GM21619 (cell line): ENCODE results near the gene MYH7.

Experiments
- ATAC-seq: cut with Tn5 transposase; IDR thresholded peaks from one replicate; pipeline ENCODE4 v1.9.1; 2021; ENCODE audit not compliant: unreplicated experiment

Gene MYH7

DNA sequence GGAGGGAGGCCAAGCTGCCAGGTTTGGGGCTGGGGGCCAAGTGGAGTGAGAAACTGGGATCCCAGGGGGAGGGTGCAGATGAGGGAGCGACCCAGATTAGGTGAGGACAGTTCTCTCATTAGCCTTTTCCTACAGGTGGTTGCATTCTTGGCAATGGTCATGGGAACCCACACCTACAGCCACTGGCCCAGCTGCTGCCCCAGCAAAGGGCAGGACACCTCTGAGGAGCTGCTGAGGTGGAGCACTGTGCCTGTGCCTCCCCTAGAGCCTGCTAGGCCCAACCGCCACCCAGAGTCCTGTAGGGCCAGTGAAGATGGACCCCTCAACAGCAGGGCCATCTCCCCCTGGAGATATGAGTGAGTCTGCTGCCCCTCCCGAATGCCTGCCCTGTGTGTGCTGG lies 62.4 kb downstream of the MYH7 start:
- no peak for ATAC-seq

- ATAC-seq, result no peak
Observed at GRCh38 chr14:23372509-23372908, 63.0 kb downstream of the MYH7 start, which contains the start of gene IL25. IL25 (plus strand) TSS chr14:23372809.

DNA sequence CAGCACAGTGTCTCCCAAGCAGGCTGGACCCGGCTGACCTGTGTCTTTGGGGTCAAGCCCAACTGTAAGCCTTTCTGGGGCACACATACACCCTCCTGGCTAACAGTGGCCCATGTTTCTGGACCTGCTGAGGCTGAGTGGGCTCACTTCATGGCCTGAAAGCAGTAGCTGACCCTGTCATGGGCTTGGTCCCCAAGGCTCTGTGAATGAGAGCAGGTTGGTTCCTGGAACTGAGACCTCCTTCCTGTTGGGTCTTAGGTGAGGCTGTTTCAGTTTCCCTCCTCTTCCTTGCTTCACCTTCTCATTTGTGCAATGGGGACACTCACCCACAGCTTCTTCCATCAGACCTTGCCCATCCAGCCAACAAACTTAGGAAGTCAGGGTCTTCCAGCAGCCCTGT lies 63.6 kb downstream of the MYH7 start:
- no peak for ATAC-seq

- no peak for ATAC-seq
Observed at GRCh38 chr14:23370221-23370620, 65.2 kb downstream of the MYH7 start.

DNA sequence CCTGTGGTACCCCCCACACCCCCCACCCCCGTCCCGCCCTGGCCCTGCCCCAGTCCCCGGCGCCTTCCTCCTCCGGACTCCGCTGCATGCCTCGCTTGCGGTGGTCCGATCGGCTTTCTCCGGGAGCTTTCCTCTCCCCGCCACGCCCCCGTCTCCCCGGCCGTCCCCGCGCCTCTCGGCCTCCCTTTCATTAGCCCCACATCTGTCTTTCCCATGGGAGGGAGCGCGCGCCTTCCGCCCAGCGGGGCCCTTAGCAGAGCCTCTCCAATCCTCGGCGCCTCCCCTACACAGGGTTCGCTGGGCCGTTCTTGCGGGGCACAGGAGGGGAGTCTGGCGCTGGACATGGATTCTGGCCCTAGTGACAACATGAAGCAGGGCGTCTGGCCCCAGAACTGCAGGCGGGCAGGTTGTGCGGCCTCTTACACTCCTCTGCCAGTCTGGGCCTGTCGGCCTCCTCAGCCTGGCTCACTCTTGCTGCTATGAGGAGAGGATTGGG lies 69.0 kb downstream of the MYH7 start:
- no peak for ATAC-seq

GRCh38 chr14:23365732-23366425 lies 69.6 kb downstream of the MYH7 start:
- no peak for ATAC-seq

- ATAC-seq, result no peak
Observed at GRCh38 chr14:23365036-23365731, 70.3 kb downstream of the MYH7 start, which contains the start of gene EFS. EFS (minus strand) TSS chr14:23365172; CDS start chr14:23365025, 147 bp downstream.

DNA sequence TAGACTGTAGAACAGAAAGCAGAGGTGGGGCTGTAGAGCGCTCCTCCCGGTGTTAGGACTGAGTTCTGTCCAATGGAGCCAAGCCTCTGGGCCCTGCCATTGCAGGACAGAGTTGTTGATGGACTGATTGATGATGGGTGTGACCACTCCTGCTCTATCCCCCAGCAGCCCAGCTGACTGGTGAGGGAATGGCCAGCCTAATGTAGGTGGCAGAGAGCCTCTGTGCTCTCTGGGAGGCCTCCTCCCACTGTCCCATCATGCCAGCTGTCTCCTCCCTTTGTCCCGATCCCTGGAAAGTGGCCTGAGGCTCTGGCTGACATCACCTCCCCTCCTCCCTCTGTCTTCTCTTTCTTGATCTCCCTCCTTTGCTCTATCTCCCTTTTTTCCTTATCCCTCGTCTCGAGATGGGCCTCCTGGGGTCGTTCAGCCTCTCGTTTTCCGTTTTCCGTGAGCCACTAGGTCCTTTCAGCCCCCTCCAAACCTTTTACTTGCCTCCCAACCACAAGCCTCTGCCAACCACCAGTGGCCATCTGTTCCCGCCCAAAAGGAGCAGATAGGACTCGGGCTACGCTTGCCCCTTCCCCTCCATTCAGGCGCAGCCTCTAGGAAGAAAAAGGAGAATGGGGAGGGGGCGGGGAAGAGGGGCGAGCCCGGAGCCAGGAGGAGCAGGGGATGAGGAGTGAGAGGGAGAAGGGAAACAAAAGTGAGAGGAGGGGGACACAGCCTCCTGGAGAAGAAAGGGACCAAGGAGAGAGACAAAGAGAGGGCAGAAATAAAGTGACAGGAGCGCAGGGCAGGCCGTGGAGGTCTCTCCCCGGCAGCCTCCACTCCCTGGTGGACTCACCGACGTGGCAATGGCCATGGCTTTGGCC lies 71.1 kb downstream of the MYH7 start:
- no peak for ATAC-seq
